ENCODE measurements around the gene CRMP1.

The CRMP1 gene

DNA sequence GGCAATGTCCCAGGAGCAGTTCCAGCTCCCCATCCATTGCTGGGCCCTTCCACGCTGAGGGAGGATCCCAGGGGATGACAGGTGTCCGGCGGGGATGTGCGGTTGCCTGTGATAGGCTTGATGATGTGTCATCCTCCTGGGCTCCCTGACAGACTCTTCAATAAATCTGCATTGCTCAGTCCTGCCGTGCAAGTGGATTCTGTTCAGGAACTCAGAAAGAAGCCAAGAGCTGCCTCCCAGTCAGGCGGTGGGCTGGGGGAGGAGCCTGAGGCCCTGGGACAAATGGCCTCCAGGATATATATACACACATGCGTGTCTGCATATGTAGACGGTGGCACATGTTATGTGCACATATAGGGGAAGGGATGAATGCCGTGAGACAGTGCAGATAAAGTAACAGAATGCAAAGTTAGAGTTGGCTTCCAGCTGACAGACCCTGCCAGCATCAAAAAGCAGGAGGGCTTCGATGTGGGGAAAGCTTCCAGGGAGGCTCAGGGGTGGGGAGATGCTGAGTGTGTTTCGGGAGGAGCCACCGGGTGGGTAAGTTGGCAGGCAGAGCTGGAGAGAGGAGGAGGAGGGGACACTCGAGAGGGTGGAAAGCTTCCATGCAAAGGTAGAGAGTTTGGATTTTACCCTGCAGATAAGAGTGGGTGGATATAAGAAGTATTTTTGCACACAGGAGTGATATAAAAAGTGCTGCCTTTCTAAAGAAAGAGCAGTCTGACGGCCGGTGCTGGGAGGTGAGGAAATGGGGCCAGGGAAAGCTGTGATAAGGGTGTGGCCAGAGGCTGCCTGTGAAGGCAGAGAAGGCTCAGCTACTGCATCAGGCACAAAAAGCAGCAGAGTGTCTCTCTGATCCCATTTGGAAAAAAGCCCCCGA, 28.5 kb upstream of the CRMP1 start:
- DNase-seq (ENCODE audit: low read depth in 1 of 2, low spot score in 1 of 2) = no peak

GRCh38 chr4:5919571-5919970, 26.7 kb upstream of the CRMP1 start:
- DNase-seq (ENCODE audit: low read depth in 1 of 2, low spot score in 1 of 2) = no peak

DNA sequence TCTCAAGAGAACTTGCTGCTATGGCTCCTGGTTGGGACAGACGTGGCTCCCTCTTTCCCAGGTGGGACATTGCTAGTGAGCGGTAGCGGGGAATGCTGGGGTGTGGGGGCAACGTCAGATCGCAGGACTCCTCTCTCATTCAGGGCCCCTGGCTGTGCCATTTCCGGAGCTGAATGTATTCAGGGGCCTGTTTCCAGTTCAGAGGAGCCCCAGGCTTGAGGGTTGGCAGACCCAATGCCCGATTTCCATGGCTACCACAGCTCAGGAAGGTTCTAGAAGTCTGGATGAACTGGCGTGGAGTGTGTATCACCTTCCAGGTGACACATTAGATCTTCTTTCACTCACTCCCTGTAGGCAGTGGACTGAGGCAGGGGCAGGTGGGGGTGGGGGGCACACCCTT, 26.2 kb upstream of the CRMP1 start:
- DNase-seq (ENCODE audit: low read depth in 1 of 2, low spot score in 1 of 2) = no peak

- DNase-seq (ENCODE audit: low read depth in 1 of 2, low spot score in 1 of 2) = no peak
These were observed 25.6 kb upstream of the CRMP1 start for GRCh38 chr4:5918331-5918985.

DNA sequence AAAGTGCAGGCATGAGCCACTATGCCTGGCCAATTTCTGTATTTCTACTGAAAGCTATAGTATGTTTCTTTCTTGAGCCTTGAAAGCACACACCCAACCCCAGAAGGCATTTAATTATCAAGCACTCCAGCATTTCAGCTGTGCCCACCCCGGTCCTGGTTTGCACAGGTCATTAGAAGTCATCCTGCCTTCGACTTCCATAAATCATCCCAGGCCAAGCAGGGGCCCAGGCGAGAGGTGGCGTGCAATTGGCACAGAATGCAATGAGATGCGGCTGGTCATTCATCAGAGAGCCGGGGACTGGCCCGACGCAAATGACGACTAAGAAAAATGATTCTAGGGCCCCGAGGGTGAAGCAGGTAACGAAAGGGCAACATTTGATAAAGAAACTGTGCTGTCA, 24.8 kb upstream of the CRMP1 start:
- DNase-seq (ENCODE audit: low read depth in 1 of 2, low spot score in 1 of 2) = no peak

GRCh38 chr4:5916229-5916628, 23.3 kb upstream of the CRMP1 start:
- no peak for DNase-seq (ENCODE audit: low read depth in 1 of 2, low spot score in 1 of 2)

GRCh38 chr4:5913454-5913853, 20.6 kb upstream of the CRMP1 start:
- DNase-seq (ENCODE audit: low read depth in 1 of 2, low spot score in 1 of 2) = no peak

GRCh38 chr4:5912614-5913019, 19.7 kb upstream of the CRMP1 start:
- DNase-seq (ENCODE audit: low read depth in 1 of 2, low spot score in 1 of 2) = no peak

GRCh38 chr4:5908876-5909427, 16.1 kb upstream of the CRMP1 start:
- no peak for DNase-seq (ENCODE audit: low read depth in 1 of 2, low spot score in 1 of 2)

- DNase-seq (ENCODE audit: low read depth in 1 of 2, low spot score in 1 of 2) = no peak
These were observed 13.3 kb upstream of the CRMP1 start for GRCh38 chr4:5906191-5906590.

DNA sequence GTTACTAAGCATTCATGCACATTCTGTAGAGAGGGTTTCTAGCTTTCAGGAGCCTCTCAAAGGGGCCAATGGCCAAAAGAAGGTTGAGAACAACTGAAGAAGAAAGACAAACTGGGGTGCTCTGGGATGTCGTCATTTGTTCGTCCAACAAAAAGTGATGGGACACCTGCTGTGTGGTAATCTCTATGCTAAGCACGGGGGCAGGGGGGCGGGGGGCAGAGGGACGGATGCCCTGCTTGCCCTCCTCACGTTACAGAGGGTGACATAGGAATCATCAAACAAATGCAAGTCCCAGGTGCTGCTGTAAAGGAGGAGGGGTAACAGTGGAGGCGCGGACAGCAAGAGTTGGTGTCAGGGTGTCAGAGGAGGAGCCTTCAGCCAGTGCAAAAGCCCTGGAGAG, 12.8 kb upstream of the CRMP1 start:
- DNase-seq (ENCODE audit: low read depth in 1 of 2, low spot score in 1 of 2) = no peak

DNA sequence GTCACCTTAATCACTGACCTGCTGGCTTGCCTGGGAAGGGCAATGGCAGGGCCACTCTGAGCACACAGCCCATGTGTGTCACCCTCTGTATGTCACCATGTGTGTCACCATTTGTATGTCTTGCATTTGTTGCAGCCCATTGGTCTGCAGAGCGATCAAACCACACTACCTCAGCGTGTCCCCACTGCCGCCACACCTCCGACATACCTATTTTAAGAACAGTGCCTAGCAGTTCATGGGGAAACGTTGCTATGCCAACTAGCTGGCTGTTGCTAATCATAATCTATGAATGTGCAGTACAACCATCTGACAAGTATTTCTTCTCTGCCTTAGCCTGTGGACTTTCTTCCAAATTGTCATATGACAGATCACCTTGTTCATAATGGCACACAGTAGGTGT, 8.0 kb upstream of the CRMP1 start:
- DNase-seq (ENCODE audit: low read depth in 1 of 2, low spot score in 1 of 2) = no peak

DNA sequence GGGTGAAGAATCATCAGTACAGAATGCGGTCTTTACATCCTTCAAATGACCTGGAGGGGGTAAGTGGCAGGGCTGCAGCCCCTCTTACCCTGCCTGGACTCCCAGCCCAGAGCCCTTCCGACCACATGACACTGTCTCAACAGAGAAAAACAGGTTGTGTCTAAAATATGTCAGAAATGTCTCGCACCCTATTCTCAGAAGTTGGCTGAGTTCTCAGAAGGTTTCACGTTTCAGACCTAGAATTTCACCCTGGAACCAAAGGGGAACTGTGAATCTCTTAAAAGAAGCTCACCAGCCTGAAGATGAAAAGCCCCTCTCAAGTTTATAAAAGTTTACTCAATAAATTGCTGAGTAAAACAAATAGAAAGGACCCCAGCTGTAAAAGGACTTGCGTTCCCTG, 7.0 kb upstream of the CRMP1 start:
- no peak for DNase-seq (ENCODE audit: low read depth in 1 of 2, low spot score in 1 of 2)

GRCh38 chr4:5899396-5899795, 6.5 kb upstream of the CRMP1 start:
- DNase-seq (ENCODE audit: low read depth in 1 of 2, low spot score in 1 of 2) = no peak

DNA sequence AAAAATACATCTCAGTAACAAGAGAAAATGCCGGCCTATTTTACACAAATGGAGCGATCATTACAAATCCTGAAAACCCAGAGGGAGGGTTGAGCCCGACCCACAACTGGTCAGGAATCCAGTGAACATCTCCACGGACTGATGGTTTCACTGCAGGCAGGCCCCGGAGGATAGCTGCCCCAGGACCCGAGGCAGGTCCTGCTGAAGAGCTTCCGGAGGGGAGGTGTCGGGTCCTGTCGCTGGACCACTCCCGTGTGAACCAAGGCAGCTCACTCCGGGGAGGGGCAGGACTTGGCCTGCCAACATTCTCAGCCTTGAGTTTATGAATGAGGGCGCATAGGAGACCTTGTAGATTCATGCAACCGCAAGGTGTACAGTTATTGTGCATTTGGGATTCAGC, 4.8 kb upstream of the CRMP1 start:
- no peak for DNase-seq (ENCODE audit: low read depth in 1 of 2, low spot score in 1 of 2)

DNA sequence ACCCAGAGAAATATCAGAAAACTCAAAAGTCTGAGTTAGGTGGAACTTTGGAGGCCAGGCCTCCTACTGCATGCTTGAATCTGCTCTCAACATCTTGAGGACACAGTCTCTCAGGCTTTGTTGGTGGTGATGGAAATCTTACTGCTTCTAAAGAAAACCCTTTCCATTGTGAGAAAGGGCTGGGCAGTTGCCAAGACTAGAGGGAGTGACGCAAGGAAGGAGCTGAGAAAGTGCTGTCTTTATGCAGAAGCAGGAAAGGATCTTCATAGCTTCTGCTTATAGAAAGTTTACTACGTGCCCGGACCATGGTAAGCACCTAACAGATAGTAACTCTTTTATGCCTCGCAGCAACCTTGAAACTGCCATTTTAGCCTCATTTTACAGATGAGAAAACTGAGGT, 2.4 kb upstream of the CRMP1 start:
- no peak for DNase-seq (ENCODE audit: low read depth in 1 of 2, low spot score in 1 of 2)

DNA sequence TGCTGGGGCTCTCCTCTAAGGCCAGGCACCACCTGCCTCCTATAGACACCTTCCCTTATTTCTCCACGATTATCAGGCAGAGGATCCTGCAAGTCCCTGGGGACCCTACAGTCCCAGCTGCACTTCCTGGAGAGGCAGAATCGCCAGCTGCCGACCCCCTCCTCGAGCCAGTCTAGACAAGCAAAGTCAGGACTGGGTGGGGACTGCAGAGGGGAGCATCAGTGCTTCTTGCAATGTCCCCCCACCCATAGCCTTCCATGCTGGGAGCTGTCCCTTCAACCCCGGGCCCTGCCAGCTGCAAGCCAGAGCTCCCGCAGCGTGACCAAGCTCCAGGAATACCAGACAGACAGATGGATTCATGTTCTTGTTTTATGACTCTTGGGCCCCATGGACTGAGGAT, 1.4 kb upstream of the CRMP1 start:
- no peak for DNase-seq (ENCODE audit: low read depth in 1 of 2, low spot score in 1 of 2)

DNA sequence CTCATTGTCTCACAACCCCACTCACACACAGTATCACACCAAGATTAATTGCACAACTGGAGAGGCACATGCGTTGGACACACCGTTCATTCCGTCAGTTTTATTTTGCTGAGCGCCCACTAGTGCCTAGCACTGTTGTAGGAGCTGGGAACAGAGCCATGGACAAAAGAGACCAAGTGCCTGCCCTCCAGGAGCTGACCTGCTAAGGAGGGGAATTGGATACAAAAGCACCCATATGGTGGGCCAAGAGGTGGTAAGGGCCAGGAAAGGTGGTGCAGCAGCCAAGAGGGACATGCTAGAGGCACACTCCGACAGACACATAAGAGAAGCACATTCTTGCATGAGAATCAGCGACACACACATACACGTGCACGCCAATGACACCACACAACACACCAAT, 705 bp upstream of the CRMP1 start:
- DNase-seq (ENCODE audit: low read depth in 1 of 2, low spot score in 1 of 2) = no peak

GRCh38 chr4:5892323-5893003, 423 bp downstream of the CRMP1 start:
- no peak for DNase-seq (ENCODE audit: low read depth in 1 of 2, low spot score in 1 of 2)

GRCh38 chr4:5891563-5892322, 1.1 kb downstream of the CRMP1 start:
- no peak for DNase-seq (ENCODE audit: low read depth in 1 of 2, low spot score in 1 of 2)

GRCh38 chr4:5890063-5890727, 2.7 kb downstream of the CRMP1 start:
- DNase-seq (ENCODE audit: low read depth in 1 of 2, low spot score in 1 of 2) = no peak

Data from stimulated activated CD4-positive, alpha-beta T cell treated with anti-CD3 and anti-CD28 coated beads, Interleukin-15, amount 100 ng/mL, for 1 hour (primary cell).